Measurements from ENCODE around the gene GRIK3. TPM values are rescaled to one million over a fixed set of nuclear protein-coding genes. Genes with fewer than 3 reads are reported as not detected.

The GRIK3 gene
- total RNA-seq, 1 experiment from 2014 or later, result not detected

GRCh38 chr1:37056325-37056724, 22.0 kb upstream of the GRIK3 start:
- intact Hi-C loops (cut with micrococcal nuclease), result no loop called here

GRCh38 chr1:37055631-37056030, 21.3 kb upstream of the GRIK3 start:
- H3K4me1 ChIP-seq (ENCODE audit: insufficient read depth, low read length), result no peaks in the 10 kb centered on the region
- H2AFZ ChIP-seq (ENCODE audit: low read length), result no peak overlapping the region
- H3K36me3 ChIP-seq (ENCODE audit: low read depth, low read length), result no peaks in the 10 kb centered on the region
- intact Hi-C loops (cut with micrococcal nuclease), result no loop called here
- H3K4me2 ChIP-seq (ENCODE audit: low read length), result no peak overlapping the region
- no peaks in the 10 kb centered on the region for H3K79me2 ChIP-seq (ENCODE audit: low read length)
- DNase-seq, result no peak
- no peaks in the 10 kb centered on the region for H3K9me3 ChIP-seq (ENCODE audit: low read length)
- CTCF ChIA-PET, result no interaction called here
- H3K27me3 ChIP-seq (ENCODE audit: low read length), result peaks cover 11% of the 10 kb centered on the region
- POLR2A ChIA-PET (ENCODE audit: unreplicated experiment), result no interaction called here
- no peaks in the 10 kb centered on the region for H4K20me1 ChIP-seq (ENCODE audit: low read length)
- H3K9ac ChIP-seq (ENCODE audit: low read length), result no peak overlapping the region
- no TSS peak for BruUV-seq (replicated peaks)
- H3K9me2 ChIP-seq (replicated peaks; ENCODE audit: low read length), result no peaks in the 10 kb centered on the region
- H3K4me3 ChIP-seq (ENCODE audit: low read length), result no peak overlapping the region
- TF ChIP-seq EZH2 (IDR thresholded peaks at IDR 0.05; ENCODE audit: low read length, unreplicated experiment), result no peak
- TF ChIP-seq EZH2phosphoT487 (IDR thresholded peaks at IDR 0.05; ENCODE audit: borderline replicate concordance, low read length), result no peak
- TF ChIP-seq, protein P1, sequence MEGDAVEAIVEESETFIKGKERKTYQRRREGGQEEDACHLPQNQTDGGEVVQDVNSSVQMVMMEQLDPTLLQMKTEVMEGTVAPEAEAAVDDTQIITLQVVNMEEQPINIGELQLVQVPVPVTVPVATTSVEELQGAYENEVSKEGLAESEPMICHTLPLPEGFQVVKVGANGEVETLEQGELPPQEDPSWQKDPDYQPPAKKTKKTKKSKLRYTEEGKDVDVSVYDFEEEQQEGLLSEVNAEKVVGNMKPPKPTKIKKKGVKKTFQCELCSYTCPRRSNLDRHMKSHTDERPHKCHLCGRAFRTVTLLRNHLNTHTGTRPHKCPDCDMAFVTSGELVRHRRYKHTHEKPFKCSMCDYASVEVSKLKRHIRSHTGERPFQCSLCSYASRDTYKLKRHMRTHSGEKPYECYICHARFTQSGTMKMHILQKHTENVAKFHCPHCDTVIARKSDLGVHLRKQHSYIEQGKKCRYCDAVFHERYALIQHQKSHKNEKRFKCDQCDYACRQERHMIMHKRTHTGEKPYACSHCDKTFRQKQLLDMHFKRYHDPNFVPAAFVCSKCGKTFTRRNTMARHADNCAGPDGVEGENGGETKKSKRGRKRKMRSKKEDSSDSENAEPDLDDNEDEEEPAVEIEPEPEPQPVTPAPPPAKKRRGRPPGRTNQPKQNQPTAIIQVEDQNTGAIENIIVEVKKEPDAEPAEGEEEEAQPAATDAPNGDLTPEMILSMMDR (conservative IDR thresholded peaks at IDR 0.05; ENCODE audit: low read depth, low read length), result no peak
- H3K27ac ChIP-seq (ENCODE audit: low read length), result no peak overlapping the region
- ATAC-seq, result no peak
- no peaks in the 10 kb centered on the region for H3F3A ChIP-seq (ENCODE audit: low read length, unreplicated experiment)

More at GRCh38 chr1:37056325-37056724, 22.0 kb upstream of the GRIK3 start:
- CTCF ChIA-PET, result no interaction called here
- no peak overlapping the region for H3K27ac ChIP-seq (ENCODE audit: low read length)
- POLR2A ChIA-PET (ENCODE audit: unreplicated experiment), result no interaction called here
- H3K4me3 ChIP-seq (ENCODE audit: low read length), result no peak overlapping the region
- H4K20me1 ChIP-seq (ENCODE audit: low read length), result no peaks in the 10 kb centered on the region
- no peaks in the 10 kb centered on the region for H3K36me3 ChIP-seq (ENCODE audit: low read depth, low read length)
- no peak overlapping the region for H2AFZ ChIP-seq (ENCODE audit: low read length)
- BruUV-seq (replicated peaks), result no TSS peak
- no peak overlapping the region for H3K4me2 ChIP-seq (ENCODE audit: low read length)
- TF ChIP-seq EZH2phosphoT487 (IDR thresholded peaks at IDR 0.05; ENCODE audit: borderline replicate concordance, low read length) (no peak), EZH2 (IDR thresholded peaks at IDR 0.05; ENCODE audit: low read length, unreplicated experiment) (no peak)
- TF ChIP-seq, protein P1 (conservative IDR thresholded peaks at IDR 0.05; ENCODE audit: low read depth, low read length), result no peak
- no peaks in the 10 kb centered on the region for H3K9me2 ChIP-seq (replicated peaks; ENCODE audit: low read length)
- H3K79me2 ChIP-seq (ENCODE audit: low read length), result no peaks in the 10 kb centered on the region
- DNase-seq (no peak), ATAC-seq (no peak)
- no peaks in the 10 kb centered on the region for H3K9me3 ChIP-seq (ENCODE audit: low read length)
- peaks cover 11% of the 10 kb centered on the region for H3K27me3 ChIP-seq (ENCODE audit: low read length)
- H3K9ac ChIP-seq (ENCODE audit: low read length), result no peak overlapping the region
- H3K4me1 ChIP-seq (ENCODE audit: insufficient read depth, low read length), result no peaks in the 10 kb centered on the region
- no peaks in the 10 kb centered on the region for H3F3A ChIP-seq (ENCODE audit: low read length, unreplicated experiment)

- Histone ChIP-seq H2AFZ (ENCODE audit: low read length) (no peak overlapping the region), H3K4me1 (ENCODE audit: insufficient read depth, low read length) (no peaks in the 10 kb centered on the region), H3K4me3 (ENCODE audit: low read length) (no peak overlapping the region), H3K4me2 (ENCODE audit: low read length) (no peak overlapping the region), H3K27me3 (ENCODE audit: low read length) (peaks cover 11% of the 10 kb centered on the region), H3K9me2 (replicated peaks; ENCODE audit: low read length) (no peaks in the 10 kb centered on the region), H3K79me2 (ENCODE audit: low read length) (no peaks in the 10 kb centered on the region), H3K9ac (ENCODE audit: low read length) (no peak overlapping the region), H3F3A (ENCODE audit: low read length, unreplicated experiment) (no peaks in the 10 kb centered on the region), H4K20me1 (ENCODE audit: low read length) (no peaks in the 10 kb centered on the region), H3K36me3 (ENCODE audit: low read depth, low read length) (no peaks in the 10 kb centered on the region), H3K9me3 (ENCODE audit: low read length) (no peaks in the 10 kb centered on the region), H3K27ac (ENCODE audit: low read length) (no peak overlapping the region)
- DNase-seq, result no peak
- CTCF ChIA-PET, result no interaction called here
- no TSS peak for BruUV-seq (replicated peaks)
- intact Hi-C loops (cut with micrococcal nuclease), result no loop called here
- TF ChIP-seq EZH2phosphoT487 (IDR thresholded peaks at IDR 0.05; ENCODE audit: borderline replicate concordance, low read length), result no peak
- TF ChIP-seq EZH2 (IDR thresholded peaks at IDR 0.05; ENCODE audit: low read length, unreplicated experiment), result no peak
- TF ChIP-seq, protein P1 (conservative IDR thresholded peaks at IDR 0.05; ENCODE audit: low read depth, low read length), result no peak
- POLR2A ChIA-PET (ENCODE audit: unreplicated experiment), result no interaction called here
- no peak for ATAC-seq
These were observed 18.9 kb upstream of the GRIK3 start for GRCh38 chr1:37053173-37053572.
